Activated naive CD4-positive, alpha-beta T cell treated with anti-CD3 and anti-CD28 coated beads for 36 hours (primary cell): ENCODE data around the gene DDX51. TPM values are rescaled to one million over a fixed set of nuclear protein-coding genes. Genes with fewer than 3 reads are reported as not detected.

ENCODE experiments used
- CTCF ChIA-PET: fragments of 350-600 bp; sonication (Branson Sonifier 250); formaldehyde crosslinking; loops from one replicate; lab custom pipeline; 2021; ENCODE audit warnings: antibody characterized with exemption; lab: Charles Lee
- DNase-seq: peaks from one replicate; pipeline ENCODE4 v3.0.0-alpha.2; 2020
- H3K27ac Mint-ChIP-seq: one replicate; pipeline ENCODE4 v1.8.0; 2021; ENCODE audit warnings: mild to moderate bottlenecking, mixed read lengths
- H3K27me3 Mint-ChIP-seq: one replicate; pipeline ENCODE4 v1.8.0; 2021; ENCODE audit warnings: low read depth, mixed read lengths
- H3K36me3 Mint-ChIP-seq: one replicate; pipeline ENCODE4 v1.8.0; 2021; ENCODE audit warnings: low read depth, mixed read lengths
- H3K4me1 Mint-ChIP-seq: one replicate; pipeline ENCODE4 v1.8.0; 2021; ENCODE audit warnings: low read depth, mixed read lengths
- H3K4me3 Mint-ChIP-seq: one replicate; pipeline ENCODE4 v1.8.0; 2021; ENCODE audit warnings: mild to moderate bottlenecking, moderate library complexity, mixed read lengths
- H3K9me3 Mint-ChIP-seq: one replicate; pipeline ENCODE4 v1.8.0; 2021; ENCODE audit warnings: mixed read lengths
- intact Hi-C: fragments of 100-400 bp; cut with micrococcal nuclease; formaldehyde crosslinking; loops from one replicate; pipeline ENCODE4 v1.15.1; 2023
- total RNA-seq, 2 experiments: library from RNA; stranded (reverse); gene quantifications; one replicate each; pipeline ENCODE4 v1.2.3, GENCODE V29; 2021

Gene DDX51
- total RNA-seq, 2 experiments from 2014 or later = 18.8 to 20.0 TPM

DNA sequence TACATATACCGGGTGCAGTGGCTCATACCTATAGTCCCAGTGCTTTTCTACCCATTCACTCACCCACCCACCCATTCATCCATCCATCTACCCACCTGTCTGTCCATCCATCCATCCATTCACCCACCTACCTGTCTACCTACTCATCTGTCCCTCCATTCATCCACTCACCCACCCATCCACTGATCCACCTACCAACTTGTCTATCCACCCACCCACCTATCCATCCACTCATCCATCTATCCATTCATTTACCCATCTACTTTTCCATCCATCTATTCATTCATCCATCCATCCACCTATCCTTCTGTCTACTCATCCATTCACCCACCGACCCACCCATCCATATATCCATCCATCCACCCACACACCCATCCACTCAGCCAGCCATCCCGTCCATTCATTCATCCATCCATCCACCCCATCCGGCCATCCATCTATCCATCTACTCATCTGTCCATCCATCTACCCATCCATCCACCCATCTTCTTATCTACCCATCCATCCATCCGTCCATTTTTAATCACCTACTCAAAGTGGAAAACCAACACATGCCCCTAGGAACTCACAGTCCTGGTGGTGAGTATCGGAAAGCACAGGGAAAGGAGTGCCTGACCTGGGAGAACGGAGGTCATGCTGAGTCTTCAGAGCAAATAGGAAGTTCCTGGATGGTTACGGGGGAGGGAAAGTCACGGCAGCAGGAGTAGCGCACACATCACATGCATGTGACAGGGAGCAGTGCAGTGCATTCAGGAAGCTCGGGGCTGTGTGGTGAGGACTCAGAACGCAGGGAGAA lies 20.0 kb downstream of the DDX51 start:
- Mint-ChIP-seq H3K36me3 (peaks cover 43% of the 10 kb centered on the region), H3K4me1 (no peaks in the 10 kb centered on the region)
- intact Hi-C loops = no loop called here

DNA sequence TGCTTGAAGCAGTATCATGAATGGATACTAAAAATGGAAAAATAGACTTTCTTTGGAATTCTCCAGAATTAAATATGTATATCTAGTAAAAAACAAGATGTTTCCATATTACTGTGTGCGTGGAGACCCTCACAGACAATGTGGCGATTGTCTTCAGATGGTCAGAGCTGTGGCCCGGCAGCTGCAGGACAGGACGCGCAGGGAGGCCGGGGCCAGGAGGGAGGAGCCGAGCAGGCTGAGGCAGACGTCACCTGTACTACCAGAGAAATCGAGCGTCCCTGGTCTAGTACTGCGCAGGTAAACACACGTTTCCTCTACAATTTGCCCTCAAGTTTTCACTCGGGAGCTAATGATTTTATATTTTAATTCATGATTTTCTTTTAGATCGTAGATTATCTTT lies 22.8 kb downstream of the DDX51 start:
- Mint-ChIP-seq H3K27ac (no peak overlapping the region), H3K4me3 (no peak overlapping the region), H3K27me3 (no peaks in the 10 kb centered on the region), H3K36me3 (peaks cover 19% of the 10 kb centered on the region), H3K4me1 (no peaks in the 10 kb centered on the region), H3K9me3 (no peaks in the 10 kb centered on the region)
- intact Hi-C loops = no loop called here
- CTCF ChIA-PET = no interaction called here
- no peak for DNase-seq

More for the DNA sequence above, 20.0 kb downstream of the DDX51 start:
- no peak for DNase-seq
- H3K27ac Mint-ChIP-seq = no peak overlapping the region
- CTCF ChIA-PET = interaction anchor here (0.5 kb wide), 1 partner anchor 753 kb away, joined by 3 read pairs; no protein-coding TSS in a partner anchor
- peaks cover 12% of the 10 kb centered on the region for H3K9me3 Mint-ChIP-seq
- no peaks in the 10 kb centered on the region for H3K27me3 Mint-ChIP-seq
- H3K4me3 Mint-ChIP-seq = no peak overlapping the region

DNA sequence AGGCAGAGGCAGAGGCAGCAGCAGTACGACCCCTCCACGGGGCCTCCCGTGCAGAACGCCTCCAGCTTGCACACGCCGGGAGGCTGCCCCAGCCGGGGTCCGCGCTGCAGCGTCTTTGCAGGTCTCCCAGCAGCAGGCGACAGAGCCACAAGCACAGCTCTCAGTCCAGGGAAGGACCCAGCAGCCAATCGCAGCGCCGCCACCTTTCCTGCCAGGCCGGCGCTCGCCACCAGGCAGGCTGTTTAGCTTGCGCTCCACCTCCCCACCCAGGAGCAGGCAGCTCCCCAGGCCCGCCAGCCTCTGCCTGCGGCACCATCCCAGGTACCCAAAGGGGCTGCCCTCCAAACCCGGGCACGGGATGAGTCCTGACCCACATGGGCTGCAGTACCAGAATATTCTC lies 25.2 kb downstream of the DDX51 start:
- peaks cover 8% of the 10 kb centered on the region for H3K36me3 Mint-ChIP-seq
- H3K27me3 Mint-ChIP-seq = no peaks in the 10 kb centered on the region
- no peaks in the 10 kb centered on the region for H3K9me3 Mint-ChIP-seq
- no peak overlapping the region for H3K27ac Mint-ChIP-seq
- no peaks in the 10 kb centered on the region for H3K4me1 Mint-ChIP-seq
- intact Hi-C loops = no loop called here
- CTCF ChIA-PET = no interaction called here
- no peak overlapping the region for H3K4me3 Mint-ChIP-seq
- no peak for DNase-seq

DNA sequence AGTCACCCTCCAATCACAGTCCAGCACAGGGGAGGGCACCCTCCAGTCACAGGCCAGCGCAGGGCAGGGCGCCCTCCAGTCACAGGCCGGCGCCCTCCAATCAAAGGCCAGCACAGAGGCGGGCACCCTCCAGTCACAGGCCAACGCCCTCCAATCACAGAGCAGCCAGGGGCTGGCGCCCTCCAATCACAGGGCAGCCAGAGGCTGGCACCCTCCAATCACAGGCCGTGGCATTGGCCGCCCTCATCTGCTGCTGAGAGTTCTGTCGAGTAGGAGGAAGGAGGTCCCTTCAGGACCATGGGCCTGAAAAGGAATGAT lies 26.6 kb downstream of the DDX51 start:
- Mint-ChIP-seq H3K9me3 (no peaks in the 10 kb centered on the region), H3K4me3 (no peak overlapping the region), H3K4me1 (no peaks in the 10 kb centered on the region), H3K27ac (no peak overlapping the region), H3K36me3 (peaks cover 8% of the 10 kb centered on the region), H3K27me3 (no peaks in the 10 kb centered on the region)
- intact Hi-C loops = no loop called here
- DNase-seq = no peak
- CTCF ChIA-PET = no interaction called here

DNA sequence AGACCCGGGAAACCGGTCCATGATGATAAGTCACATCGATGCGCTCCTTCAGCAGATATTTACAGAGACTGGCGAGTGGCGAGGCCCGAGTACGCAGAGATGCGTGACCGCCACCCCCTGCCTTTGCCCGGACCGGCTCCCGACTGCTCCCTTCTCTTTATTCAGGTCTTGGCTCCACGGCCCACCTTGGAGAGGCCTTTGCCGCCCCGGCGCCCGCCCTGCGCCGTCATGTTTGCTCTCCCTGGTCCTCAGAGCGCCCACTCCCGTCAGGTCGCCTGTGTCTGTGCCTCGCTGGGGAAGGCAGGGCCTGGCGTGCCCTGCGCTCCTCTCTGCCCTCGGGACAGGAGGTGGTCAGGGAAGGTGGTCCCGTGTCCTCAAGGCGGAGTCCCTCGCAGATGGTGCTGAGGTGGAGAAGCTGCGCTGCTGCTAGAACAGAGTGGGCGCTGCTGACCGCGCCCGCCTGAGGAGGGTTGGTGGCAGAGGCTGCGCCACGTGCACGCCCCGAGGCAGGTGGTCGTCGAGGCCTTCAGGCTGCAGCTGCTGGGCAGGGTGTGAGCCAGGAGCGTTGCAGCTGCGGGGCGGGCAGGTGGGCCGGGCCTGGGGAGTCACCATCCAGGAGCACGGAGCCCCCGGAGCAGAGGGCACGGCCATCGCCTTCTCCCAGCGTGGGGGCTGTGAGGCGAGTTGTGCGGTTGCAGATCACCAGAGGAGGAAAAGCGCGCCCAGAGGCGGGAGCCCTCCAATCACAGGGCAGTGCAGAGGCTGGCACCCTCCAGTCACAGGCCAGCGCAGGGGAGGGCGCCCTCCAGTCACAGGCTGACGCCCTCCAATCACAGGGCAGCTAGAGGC lies 27.2 kb downstream of the DDX51 start:
- no peaks in the 10 kb centered on the region for H3K27me3 Mint-ChIP-seq
- H3K36me3 Mint-ChIP-seq = peaks cover 6% of the 10 kb centered on the region
- H3K4me1 Mint-ChIP-seq = no peaks in the 10 kb centered on the region
- DNase-seq = no peak
- no peak overlapping the region for H3K27ac Mint-ChIP-seq
- no peak overlapping the region for H3K4me3 Mint-ChIP-seq
- CTCF ChIA-PET = no interaction called here
- no peaks in the 10 kb centered on the region for H3K9me3 Mint-ChIP-seq
- intact Hi-C loops = no loop called here

DNA sequence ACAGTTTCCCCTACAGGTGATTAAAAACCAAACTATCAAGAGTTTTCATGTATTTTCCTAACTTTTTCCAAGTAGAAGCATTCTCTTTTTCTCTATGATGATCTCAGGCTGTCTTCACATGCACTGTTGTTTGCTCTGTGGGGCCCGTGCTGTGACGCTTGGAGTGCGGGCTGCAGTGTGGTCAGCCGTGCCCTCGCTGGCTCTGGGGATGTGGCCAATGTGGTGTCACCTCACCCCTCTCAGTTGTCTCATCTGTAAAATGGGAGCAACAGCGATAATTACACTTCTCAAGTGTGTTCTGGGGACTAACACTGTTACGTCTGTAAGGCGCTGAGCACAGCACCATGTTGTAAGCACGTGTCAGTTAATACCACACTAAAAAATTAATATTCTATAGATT lies 28.6 kb downstream of the DDX51 start:
- Mint-ChIP-seq H3K27ac (no peak overlapping the region), H3K27me3 (no peaks in the 10 kb centered on the region), H3K4me3 (no peak overlapping the region), H3K4me1 (no peaks in the 10 kb centered on the region), H3K9me3 (no peaks in the 10 kb centered on the region), H3K36me3 (peaks cover 10% of the 10 kb centered on the region)
- CTCF ChIA-PET = no interaction called here
- intact Hi-C loops = no loop called here
- no peak for DNase-seq

DNA sequence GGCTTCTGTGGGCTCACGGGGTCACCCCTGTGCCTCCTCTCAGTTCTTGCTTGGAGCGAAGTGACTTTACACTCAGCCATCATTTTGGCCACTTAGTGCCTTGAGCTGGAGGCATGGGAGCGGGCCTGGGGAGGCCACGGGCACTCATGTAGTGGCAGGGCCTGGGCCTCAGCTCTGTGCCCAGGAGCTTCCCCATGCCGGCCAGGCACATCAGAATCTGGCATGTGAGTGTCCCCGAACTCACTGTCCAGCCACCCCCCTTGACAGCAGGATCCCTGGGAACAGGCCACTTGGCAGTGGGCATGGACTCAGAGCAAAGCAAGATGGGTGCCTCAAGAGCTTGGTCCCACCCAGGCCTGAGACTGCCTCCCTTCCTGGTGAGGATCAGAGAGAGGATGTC lies 29.5 kb downstream of the DDX51 start:
- CTCF ChIA-PET = interaction anchor here (0.6 kb wide), 2 partner anchors 32 to 92 kb away, joined by 3 read pairs; no protein-coding TSS in a partner anchor
- H3K27me3 Mint-ChIP-seq = no peaks in the 10 kb centered on the region
- no peak overlapping the region for H3K4me3 Mint-ChIP-seq
- no peak overlapping the region for H3K27ac Mint-ChIP-seq
- H3K36me3 Mint-ChIP-seq = peaks cover 13% of the 10 kb centered on the region
- intact Hi-C loops = no loop called here
- no peaks in the 10 kb centered on the region for H3K9me3 Mint-ChIP-seq
- no peak for DNase-seq
- no peaks in the 10 kb centered on the region for H3K4me1 Mint-ChIP-seq

DNA sequence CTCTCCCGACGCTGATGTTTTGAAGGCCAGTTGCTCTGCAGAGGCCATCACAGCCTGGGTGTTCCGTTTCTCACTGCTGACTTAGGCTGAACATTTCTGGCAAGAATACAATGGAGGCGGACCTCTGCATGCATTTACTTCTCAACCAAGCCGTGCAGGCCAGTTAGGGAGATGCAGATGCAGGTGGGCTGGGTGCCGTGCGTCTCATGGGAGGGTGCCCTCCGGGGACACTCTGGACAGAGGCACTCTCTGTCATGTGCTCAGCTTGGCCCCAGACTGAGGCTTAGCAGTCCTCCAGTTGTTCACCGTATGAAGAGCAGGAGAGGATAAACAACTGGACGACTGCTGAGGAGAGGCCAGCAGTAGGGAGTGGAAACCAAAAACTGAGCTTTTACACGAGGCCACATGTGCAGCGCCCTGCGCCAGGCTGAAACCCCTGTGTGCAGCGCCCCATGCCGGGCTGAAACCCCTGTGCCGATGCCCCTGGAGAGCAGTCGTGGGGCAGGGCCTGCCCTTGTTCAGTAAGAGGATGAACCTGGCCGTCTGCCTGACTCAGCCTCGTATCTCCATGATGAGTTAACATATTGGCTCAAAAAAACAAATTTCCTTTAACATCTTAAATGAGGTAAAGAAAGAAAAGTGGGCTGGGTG lies 32.3 kb downstream of the DDX51 start:
- Mint-ChIP-seq H3K4me1 (no peaks in the 10 kb centered on the region), H3K27me3 (no peaks in the 10 kb centered on the region), H3K9me3 (no peaks in the 10 kb centered on the region), H3K4me3 (no peak overlapping the region), H3K36me3 (peaks cover 17% of the 10 kb centered on the region), H3K27ac (no peak overlapping the region)
- DNase-seq = no peak
- intact Hi-C loops = no loop called here
- CTCF ChIA-PET = no interaction called here

DNA sequence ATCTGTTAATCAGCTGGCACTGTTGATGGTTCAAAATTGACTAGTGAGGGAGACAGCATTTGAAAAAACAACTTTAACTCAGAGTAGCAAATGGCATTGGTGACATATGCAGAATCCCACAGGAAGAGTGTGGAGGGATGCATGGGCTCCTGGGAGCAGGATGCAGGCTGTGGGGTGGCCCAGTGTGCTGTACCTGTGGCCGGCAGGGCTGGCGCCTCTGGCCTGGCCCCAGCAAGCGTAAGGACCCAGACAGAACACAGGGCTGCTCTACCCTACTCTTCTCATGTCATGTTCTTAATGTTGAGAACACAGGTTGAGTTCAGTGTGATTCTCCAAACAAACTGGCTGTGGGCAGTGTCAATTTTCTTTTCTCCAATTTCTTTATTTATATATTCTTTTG lies 33.4 kb downstream of the DDX51 start:
- DNase-seq = no peak
- CTCF ChIA-PET = no interaction called here
- peaks cover 17% of the 10 kb centered on the region for H3K36me3 Mint-ChIP-seq
- intact Hi-C loops = no loop called here
- no peak overlapping the region for H3K27ac Mint-ChIP-seq
- no peaks in the 10 kb centered on the region for H3K9me3 Mint-ChIP-seq
- no peak overlapping the region for H3K4me3 Mint-ChIP-seq
- H3K4me1 Mint-ChIP-seq = no peaks in the 10 kb centered on the region
- no peaks in the 10 kb centered on the region for H3K27me3 Mint-ChIP-seq

DNA sequence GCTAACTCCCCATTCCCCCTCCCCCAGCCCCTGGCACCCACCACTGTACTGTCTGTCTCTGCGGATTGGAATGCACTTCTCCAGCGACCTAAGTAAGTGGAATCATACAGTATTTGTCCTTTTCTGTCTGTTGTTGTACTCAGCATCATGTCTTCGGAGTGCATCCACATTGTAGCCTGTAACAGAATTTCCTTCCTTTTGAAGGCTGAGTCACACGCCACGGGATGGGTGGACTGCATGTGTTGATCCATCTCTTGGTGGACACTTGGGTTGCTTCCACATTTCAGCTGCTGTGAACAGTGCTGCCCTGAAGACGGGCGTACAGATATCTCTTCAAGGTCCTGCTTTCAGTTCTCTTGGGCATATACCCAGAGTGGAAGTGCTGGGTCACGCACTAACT lies 34.4 kb downstream of the DDX51 start:
- no peak overlapping the region for H3K27ac Mint-ChIP-seq
- H3K4me3 Mint-ChIP-seq = no peak overlapping the region
- peaks cover 20% of the 10 kb centered on the region for H3K36me3 Mint-ChIP-seq
- intact Hi-C loops = no loop called here
- H3K4me1 Mint-ChIP-seq = no peaks in the 10 kb centered on the region
- no peaks in the 10 kb centered on the region for H3K9me3 Mint-ChIP-seq
- DNase-seq = no peak
- no peaks in the 10 kb centered on the region for H3K27me3 Mint-ChIP-seq
- CTCF ChIA-PET = no interaction called here

DNA sequence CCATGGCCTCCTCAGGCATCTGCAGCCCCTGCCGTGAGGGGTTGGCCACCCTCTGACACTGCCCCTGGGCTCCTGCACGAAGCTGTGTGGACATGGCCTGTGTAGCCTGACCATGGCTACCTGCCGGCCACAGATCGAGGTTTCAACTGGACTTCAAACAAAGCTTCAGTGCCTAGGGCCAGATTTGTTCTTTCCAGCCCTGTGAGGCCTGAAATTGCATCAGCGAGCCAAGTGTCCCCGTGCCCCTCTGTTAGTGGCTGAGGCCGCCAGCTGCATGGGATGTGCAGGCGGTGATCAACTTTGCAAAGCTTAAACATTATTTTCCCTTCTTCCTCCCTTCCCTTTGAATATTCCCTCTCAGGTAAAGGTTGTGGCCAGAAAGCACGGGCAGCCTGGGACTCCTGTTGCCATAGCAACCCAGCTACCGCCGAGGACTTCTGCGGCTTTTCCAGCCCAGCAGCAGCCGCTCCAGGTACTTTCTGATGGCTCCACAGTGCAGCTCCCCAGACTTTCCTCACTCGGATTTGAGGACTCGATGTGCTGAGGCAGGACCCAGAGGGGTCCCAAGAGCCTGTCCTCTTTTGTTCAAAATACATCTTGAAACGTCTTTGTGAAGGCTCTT lies 35.8 kb downstream of the DDX51 start:
- Mint-ChIP-seq H3K9me3 (no peaks in the 10 kb centered on the region), H3K27me3 (no peaks in the 10 kb centered on the region), H3K4me3 (no peak overlapping the region), H3K36me3 (peaks cover 18% of the 10 kb centered on the region), H3K27ac (no peak overlapping the region), H3K4me1 (no peaks in the 10 kb centered on the region)
- CTCF ChIA-PET = no interaction called here
- intact Hi-C loops = no loop called here
- no peak for DNase-seq

DNA sequence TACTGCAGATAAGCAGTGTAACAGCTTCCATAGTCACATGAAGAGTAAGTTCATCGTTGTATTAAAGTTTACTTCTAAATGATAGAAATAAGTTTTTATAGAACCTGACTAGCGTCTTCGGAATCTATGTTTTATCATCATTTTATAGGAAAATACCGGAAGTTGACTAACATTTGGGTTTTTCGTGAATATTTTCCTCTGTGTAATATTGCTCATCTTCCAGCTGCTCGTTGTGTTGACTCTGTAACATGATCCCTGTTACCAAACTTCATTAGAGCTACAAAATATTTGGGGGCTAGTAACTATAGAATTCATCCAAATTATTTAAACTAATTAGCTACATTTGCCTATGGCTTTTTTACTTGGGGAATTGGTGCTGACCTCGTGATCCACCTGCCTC lies 37.2 kb downstream of the DDX51 start:
- Mint-ChIP-seq H3K4me1 (no peaks in the 10 kb centered on the region), H3K36me3 (peaks cover 18% of the 10 kb centered on the region), H3K27ac (no peak overlapping the region), H3K9me3 (no peaks in the 10 kb centered on the region), H3K4me3 (no peak overlapping the region), H3K27me3 (no peaks in the 10 kb centered on the region)
- CTCF ChIA-PET = no interaction called here
- intact Hi-C loops = no loop called here
- no peak for DNase-seq
